Measurements from ENCODE around the gene PERM1.
"Not testable (repeated sequence)": the region's sequence is repeated elsewhere in the genome, so short reads cannot be mapped to it uniquely, and the experiment has no call there.

PERM1 gene, protein sequence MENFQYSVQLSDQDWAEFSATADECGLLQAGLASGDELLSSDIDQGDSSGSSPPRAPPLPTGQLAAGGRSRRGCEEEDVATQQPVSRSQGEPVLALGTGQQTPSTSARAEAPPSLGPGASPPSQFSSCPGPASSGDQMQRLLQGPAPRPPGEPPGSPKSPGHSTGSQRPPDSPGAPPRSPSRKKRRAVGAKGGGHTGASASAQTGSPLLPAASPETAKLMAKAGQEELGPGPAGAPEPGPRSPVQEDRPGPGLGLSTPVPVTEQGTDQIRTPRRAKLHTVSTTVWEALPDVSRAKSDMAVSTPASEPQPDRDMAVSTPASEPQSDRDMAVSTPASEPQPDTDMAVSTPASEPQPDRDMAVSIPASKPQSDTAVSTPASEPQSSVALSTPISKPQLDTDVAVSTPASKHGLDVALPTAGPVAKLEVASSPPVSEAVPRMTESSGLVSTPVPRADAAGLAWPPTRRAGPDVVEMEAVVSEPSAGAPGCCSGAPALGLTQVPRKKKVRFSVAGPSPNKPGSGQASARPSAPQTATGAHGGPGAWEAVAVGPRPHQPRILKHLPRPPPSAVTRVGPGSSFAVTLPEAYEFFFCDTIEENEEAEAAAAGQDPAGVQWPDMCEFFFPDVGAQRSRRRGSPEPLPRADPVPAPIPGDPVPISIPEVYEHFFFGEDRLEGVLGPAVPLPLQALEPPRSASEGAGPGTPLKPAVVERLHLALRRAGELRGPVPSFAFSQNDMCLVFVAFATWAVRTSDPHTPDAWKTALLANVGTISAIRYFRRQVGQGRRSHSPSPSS
- long read RNA-seq, donor 1: 0 reads
- long read RNA-seq, donor 2: 0 reads
- long read RNA-seq, donor 3: 0 reads
- long read RNA-seq, donor 4: 0 reads
- long read RNA-seq, donor 5: 0 reads
- long read RNA-seq, donor 6, partial matches to known transcripts: 0 of 1 reads
- long read RNA-seq, donor 6, other reads (novel, unspliced or antisense): 0 of 1 reads
- long read RNA-seq, donor 7, partial matches to known transcripts: 0 of 1 reads
- long read RNA-seq, donor 7, other reads (novel, unspliced or antisense): 0 of 1 reads
- long read RNA-seq, donor 8, partial matches to known transcripts: 23 of 28 reads
- long read RNA-seq, donor 8, other reads (novel, unspliced or antisense): 5 of 28 reads

GRCh38 chr1:981955-982558 is at the start of gene PERM1:
Gene PERM1 (minus strand): TSS chr1:982093. CDS start chr1:981029, 1,064 bp downstream.
- DNase-seq: no peak

DNA sequence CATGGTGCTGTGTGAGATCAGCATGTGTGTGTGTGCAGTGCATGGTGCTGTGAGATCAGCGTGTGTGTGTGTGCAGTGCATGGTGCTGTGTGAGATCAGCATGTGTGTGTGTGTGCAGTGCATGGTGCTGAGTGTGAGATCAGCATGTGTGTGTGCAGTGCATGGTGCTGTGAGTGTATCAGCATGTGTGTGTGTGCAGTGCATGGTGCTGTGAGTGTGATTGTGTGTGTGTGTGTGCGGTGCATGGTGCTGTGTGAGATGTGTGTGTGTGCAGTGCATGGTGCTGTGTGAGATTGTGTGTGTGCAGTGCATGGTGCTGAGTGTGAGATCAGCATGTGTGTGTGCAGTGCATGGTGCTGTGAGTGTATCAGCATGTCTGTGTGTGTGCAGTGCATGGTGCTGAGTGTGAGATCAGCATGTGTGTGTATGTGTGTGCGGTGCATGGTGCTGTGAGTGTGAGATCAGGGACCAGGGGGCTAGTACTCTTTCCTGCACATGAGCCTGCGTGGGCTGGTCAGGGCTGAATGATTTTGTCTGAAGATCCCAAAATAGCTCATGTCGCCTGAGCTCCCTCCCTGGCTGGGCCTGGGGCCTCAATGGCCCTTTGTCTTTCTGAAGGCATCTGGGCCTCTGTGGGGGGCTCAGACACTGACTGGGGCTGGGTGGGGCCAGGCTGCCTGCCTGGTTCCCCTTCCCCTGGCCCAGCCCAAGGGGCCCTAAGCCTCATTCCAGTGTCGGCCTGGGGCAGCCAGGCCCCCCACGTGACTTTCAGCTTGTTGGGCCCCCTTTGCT is 49.2 kb upstream of the PERM1 start:
- not testable (repeated sequence) for DNase-seq

DNA sequence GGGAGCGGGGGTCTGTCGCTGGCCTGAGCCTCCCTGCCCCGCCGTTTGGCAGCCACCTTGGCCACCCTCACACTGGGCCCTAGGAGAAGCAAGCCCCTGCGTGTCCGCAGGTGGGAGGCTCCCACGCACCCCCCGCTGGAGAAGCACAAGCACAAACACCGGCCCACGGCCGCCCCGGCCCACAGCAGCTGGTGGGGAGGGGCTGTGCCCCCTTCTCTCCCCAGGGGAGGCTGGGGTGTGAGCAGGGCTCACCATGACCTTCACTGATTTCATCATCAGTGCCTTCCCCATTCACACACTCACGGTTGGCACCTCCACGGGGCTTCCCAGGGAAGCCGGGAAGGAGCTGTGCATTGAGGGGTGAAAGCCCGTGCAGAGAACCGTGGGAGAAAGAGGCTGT is 45.9 kb upstream of the PERM1 start:
- DNase-seq: no peak

DNA sequence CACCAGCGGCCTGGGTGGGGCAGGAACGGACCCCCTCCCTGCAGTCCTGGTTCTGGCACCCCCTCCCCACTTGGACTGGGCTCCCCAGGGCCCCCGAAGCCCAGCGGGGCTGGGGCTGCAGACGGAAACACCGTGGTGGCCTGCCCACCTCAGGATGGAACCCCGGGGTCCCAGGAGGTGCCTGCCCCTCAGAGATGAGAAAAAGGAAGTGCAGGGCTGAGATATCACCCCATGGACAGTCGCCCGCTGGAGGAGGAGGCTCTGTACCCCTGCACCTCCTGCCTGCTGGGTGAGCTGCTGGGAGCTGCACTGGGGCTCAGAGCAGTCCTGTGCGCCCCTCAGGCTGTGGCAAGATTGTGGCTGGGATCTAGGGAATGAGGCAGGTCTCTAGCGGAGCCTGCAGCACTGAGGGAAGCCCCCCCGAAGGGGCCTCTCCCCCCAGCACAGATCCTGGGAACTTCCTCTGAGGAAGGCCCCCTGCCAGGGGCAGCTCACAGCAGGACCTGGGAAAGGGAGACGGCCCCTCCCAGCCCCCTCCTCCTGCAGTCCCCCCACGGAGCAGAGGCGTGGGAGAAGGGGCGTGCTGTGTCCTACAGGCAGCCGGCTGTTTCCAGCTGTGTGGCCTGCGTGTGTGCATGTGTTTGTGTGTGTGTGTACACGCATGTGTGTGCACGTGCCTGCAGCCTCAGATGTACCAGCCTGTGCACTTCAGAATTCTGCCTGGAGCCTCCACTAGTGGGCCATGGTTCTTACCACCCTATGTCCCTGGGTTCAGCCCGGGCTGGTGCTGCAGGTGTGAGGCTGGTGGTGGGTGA is 44.9 kb upstream of the PERM1 start:
- peak; percentile 56 for DNase-seq

DNA sequence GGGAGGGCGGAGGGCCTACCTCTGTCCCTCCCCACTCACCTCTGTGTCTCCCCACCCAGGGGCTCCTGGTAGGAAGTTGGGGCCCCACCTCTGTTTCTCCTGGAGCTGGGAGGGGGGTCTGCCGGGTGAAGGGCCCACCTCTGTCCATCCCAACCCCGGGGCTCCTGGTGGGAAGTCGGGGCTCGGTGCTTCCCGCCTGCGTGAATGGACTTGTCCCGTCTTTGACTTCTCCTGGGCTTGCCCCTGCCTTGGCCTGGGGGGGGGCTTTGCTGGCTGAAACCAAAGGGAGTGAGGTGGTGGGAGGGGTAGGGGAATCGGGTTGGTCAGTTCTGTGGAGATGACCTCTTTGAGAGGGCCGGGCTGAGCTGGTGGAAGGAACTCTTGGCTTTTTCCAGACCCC is 43.8 kb upstream of the PERM1 start:
- DNase-seq: no peak

GRCh38 chr1:1024771-1025699 is 43.1 kb upstream of the PERM1 start:
- DNase-seq: peak; percentile 59

DNA sequence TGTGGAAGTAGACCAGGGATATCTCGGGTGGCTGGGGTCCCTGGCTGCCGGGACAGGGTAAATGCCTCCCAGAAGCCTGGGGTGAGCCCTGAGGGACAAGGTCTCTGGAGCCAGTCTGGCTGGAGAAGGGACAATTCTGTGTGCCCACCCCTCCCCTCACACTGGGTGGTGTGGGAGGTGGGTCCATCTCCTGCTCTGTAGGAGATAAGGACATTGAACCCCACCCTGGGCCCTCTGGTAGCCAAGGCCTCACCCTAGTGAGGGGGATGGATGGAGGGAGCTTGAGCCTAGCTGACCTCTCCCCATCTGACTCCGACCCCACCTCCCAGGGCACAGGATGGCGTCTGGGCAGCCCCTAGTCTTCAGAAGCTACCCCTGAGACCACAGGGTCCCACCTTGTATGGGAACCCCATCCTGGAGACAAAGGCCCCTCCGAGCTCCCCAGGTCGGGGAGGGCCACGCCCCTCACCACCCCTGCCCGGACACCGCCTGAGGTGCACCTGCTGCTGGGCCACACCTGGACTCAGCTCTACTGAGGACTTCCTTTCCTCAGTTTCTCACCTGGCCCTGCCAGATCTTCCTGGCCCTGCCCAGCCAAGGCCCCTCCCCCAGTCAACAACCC is 42.4 kb upstream of the PERM1 start:
- DNase-seq: no peak

- no peak for DNase-seq
Observed at GRCh38 chr1:1023700-1024099, 41.8 kb upstream of the PERM1 start.

- DNase-seq: peak; percentile 45
Observed at GRCh38 chr1:1022302-1023009, 40.6 kb upstream of the PERM1 start.

DNA sequence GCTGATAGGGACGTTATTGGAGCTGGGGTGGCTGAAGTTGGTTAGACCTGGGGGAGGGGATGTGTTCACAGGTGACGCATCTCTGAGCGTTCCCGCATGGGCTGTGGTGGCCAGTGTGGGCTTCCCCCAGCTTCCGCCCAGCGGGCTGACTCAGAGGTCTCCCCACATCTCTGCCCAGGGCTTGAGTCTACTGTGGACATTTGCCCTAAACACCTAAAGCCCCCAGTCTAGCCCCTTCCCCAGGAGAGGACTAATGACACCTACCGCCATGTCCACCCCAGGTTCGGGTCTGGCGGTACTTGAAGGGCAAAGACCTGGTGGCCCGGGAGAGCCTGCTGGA is 40.0 kb upstream of the PERM1 start:
- DNase-seq: no peak

- DNase-seq: peak; percentile 64
Observed at GRCh38 chr1:1021010-1021919, 39.4 kb upstream of the PERM1 start.

DNA sequence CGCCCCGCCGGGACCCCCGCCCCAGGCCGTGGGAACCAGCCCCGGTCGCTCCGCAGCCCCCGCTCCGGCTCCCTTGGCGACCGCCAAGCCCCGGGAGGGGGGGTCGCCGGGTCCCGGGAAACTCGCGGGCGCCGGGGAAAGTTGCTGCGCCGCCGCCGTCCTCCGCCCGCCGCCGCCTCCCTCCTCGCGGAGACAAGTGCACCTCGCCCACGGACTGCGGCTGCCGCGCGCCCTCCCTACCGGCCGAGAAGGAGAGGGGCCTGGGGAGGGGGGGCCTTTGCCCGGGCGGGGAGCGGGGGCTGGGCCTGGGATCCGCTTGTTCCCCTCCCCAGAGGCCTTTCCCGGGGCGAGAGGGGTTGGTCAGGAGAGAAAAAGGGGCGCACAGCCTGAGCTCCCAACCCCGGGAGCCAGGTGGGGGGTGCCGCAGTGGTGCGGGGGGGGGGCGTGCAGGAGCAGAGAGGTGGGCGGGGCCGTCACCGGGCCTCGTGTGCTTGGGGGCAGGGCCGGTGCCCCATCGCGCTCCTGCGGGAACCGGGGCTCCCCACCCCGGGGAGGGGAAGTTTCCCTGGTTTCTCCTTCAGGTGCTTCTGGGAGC is 38.6 kb upstream of the PERM1 start:
- no peak for DNase-seq

DNA sequence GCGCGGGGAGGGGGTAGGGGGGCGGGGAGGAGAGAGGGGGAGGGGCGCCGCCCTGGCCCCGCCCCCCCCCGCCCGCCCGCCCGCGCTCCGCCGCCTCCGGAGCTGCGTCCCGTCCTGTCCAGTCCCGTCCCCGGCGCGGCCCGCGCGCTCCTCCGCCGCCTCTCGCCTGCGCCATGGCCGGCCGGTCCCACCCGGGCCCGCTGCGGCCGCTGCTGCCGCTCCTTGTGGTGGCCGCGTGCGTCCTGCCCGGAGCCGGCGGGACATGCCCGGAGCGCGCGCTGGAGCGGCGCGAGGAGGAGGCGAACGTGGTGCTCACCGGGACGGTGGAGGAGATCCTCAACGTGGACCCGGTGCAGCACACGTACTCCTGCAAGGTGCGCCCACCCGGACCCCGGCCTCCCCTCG is 38.1 kb upstream of the PERM1 start, which contains the start of gene AGRN:
AGRN (plus strand) TSS at position 121 of the 405 bp plus-strand sequence; CDS start at position 174, 53 bp downstream.
- DNase-seq: peak; percentile 60

DNA sequence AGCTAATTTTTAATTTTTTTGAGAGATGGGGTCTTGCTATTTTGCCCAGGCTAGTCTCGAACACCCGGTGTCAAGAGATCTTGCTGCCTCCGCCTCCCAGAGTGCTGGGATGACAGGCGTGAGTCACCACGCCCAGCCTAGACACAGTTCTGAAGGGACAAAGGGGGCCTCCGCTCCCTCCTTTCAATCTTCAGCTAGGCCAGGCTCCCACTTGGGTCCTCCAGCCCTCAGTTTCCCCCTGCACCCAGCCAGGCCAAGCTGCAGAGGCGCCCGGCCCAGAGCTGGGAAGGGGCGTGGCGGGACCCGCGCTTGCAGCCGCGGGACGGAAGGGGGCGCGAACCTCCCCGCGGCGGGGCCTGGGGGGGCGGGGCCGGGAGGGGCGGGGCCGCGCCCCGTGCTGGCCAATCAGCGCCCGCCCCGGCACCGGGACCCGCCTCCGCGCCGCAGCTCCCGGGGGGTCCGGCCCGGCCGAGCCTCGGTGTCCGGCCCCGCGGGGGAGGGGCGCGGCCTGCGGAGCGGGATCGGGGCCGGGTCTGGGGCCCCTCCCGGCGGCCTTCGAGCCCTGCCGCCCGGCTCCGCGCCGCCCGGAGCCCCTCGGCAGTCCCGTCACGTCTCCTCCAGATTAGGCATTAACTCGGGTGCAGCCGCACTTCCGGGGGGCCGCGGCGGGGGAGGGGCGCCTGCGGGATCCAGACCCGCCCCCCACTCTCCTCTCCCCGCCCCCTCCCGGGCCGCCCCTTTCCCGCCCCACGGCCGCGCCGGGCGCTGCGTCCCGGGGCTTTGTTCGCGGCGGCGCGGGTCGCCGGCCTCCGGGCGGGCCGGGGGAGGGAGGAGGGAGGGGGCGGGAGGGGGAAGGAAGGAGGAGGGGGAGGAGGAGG is 37.5 kb upstream of the PERM1 start:
- DNase-seq: peak; percentile 72

DNA sequence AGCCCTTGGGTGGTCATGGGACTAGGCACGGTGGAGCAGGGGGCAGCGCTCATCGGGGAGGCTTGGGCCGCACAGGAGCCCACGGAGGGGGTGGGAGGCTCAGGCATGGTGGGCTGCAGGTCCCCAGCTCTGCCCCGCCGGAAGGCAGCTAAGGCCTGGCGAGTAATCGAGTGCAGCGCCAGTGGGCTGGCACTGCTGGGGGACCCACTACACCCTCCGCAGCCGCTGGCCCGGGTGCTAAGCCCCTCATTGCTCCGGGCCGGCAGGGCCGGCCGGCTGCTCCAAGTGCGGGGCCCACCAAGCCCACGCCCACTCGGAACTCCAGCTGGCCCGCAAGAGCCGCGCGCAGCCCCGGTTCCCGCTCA is 36.4 kb upstream of the PERM1 start:
- not testable (repeated sequence) for DNase-seq

All from right kidney (tissue), 9 donors.